HEK293T (cell line): ENCODE results near the gene USO1.
"Not testable (repeated sequence)": the region's sequence is repeated elsewhere in the genome, so short reads cannot be mapped to it uniquely, and the experiment has no call there.

ENCODE experiments used
- CTCF ChIA-PET: fragments of 350-600 bp; formaldehyde crosslinking; extraction: SDS; loops from one replicate; lab custom pipeline; 2021; ENCODE audit warnings: antibody characterized with exemption, inconsistent platforms; lab: Yijun Ruan, JAX
- POLR2A ChIA-PET: fragments of 350-600 bp; formaldehyde crosslinking; extraction: SDS; loops from one replicate; lab custom pipeline; 2020; ENCODE audit warnings: antibody characterized with exemption, inconsistent platforms; lab: Yijun Ruan, JAX
- DNase-seq: peaks from one replicate; pipeline ENCODE4 v3.0.0; 2012; ENCODE audit warnings: mixed read lengths; ENCODE audit errors: extremely low spot score
- ARNT ChIP-seq: fragments of 450-650 bp; IDR thresholded peaks from 2 replicates; pipeline ENCODE4 v1.6.1; 2017; ENCODE audit warnings: mild to moderate bottlenecking
- BHLHE40 ChIP-seq: fragments of 450-650 bp; IDR thresholded peaks from 2 replicates; pipeline ENCODE4 v1.6.1; 2016; ENCODE audit warnings: mild to moderate bottlenecking, moderate library complexity, borderline replicate concordance
- CTBP1 ChIP-seq: fragments of 450-650 bp; IDR thresholded peaks from 2 replicates; pipeline ENCODE4 v1.6.1; 2016; ENCODE audit warnings: borderline replicate concordance
- ELF4 ChIP-seq: fragments of 450-650 bp; IDR thresholded peaks from 2 replicates; pipeline ENCODE4 v1.6.1; 2017; ENCODE audit warnings: antibody characterized with exemption
- FOXA1 ChIP-seq: fragments of 450-650 bp; IDR thresholded peaks from 2 replicates; pipeline ENCODE4 v1.6.1; 2016; ENCODE audit warnings: mild to moderate bottlenecking
- FOXK2 ChIP-seq: fragments of 450-650 bp; IDR thresholded peaks from 2 replicates; pipeline ENCODE4 v1.6.1; 2016; ENCODE audit warnings: mild to moderate bottlenecking
- FOXM1 ChIP-seq: fragments of 450-650 bp; IDR thresholded peaks from 2 replicates; pipeline ENCODE4 v1.6.1; 2017; ENCODE audit warnings: mild to moderate bottlenecking, borderline replicate concordance
- HDGF ChIP-seq: fragments of 450-650 bp; IDR thresholded peaks from 2 replicates; pipeline ENCODE4 v1.6.1; 2017; ENCODE audit warnings: antibody characterized with exemption, borderline replicate concordance
- L3MBTL2 ChIP-seq: fragments of 450-650 bp; conservative IDR thresholded peaks from 2 replicates; pipeline ENCODE4 v1.6.1; 2016; ENCODE audit warnings: mild to moderate bottlenecking
- LEF1 ChIP-seq: fragments of 450-650 bp; IDR thresholded peaks from 2 replicates; pipeline ENCODE4 v1.6.1; 2017; ENCODE audit warnings: mild to moderate bottlenecking, borderline replicate concordance
- NFRKB ChIP-seq: fragments of 450-650 bp; IDR thresholded peaks from 2 replicates; pipeline ENCODE4 v1.6.1; 2016; ENCODE audit warnings: mild to moderate bottlenecking, moderate library complexity
- PKNOX1 ChIP-seq: fragments of 450-650 bp; IDR thresholded peaks from 2 replicates; pipeline ENCODE4 v1.6.1; 2016
- SP1 ChIP-seq: fragments of 450-650 bp; IDR thresholded peaks from 2 replicates; pipeline ENCODE4 v1.6.1; 2017
- SUZ12 ChIP-seq: fragments of 450-650 bp; IDR thresholded peaks from 2 replicates; pipeline ENCODE4 v1.6.1; 2016; ENCODE audit warnings: mild to moderate bottlenecking
- TARDBP ChIP-seq: fragments of 450-650 bp; IDR thresholded peaks from 2 replicates; pipeline ENCODE4 v1.6.1; 2016
- ZNF384 ChIP-seq: fragments of 450-650 bp; IDR thresholded peaks from 2 replicates; pipeline ENCODE4 v1.6.1; 2016

The USO1 gene

GRCh38 chr4:75781305-75781704, 56.9 kb downstream of the USO1 start:
- ChIA-PET POLR2A (no interaction called here), CTCF (no interaction called here)
- TF ChIP-seq PKNOX1, result no peak
- no peak for TF ChIP-seq ARNT
- no peak for DNase-seq

GRCh38 chr4:75786526-75786925, 62.1 kb downstream of the USO1 start:
- no peak for DNase-seq
- POLR2A ChIA-PET, result no interaction called here
- CTCF ChIA-PET, result interaction anchor here (0.6 kb wide), 1 partner anchor 10 kb away, joined by 4 read pairs; no protein-coding TSS in a partner anchor
- TF ChIP-seq NFRKB (no peak), FOXM1 (no peak), LEF1 (no peak), BHLHE40 (no peak)

GRCh38 chr4:75786938-75787337, 62.6 kb downstream of the USO1 start:
- no peak for DNase-seq
- ChIA-PET CTCF (interaction anchor here (0.6 kb wide), 1 partner anchor 10 kb away, joined by 4 read pairs; no protein-coding TSS in a partner anchor), POLR2A (no interaction called here)
- TF ChIP-seq HDGF (no peak), LEF1 (no peak), ZNF384 (no peak), NFRKB (no peak), FOXM1 (no peak), TARDBP (no peak)

GRCh38 chr4:75790024-75790423, 65.6 kb downstream of the USO1 start:
- TF ChIP-seq ARNT (no peak), FOXM1 (no peak), NFRKB (no peak), ZNF384 (no peak), HDGF (no peak), FOXA1 (no peak), SP1 (no peak), LEF1 (no peak), TARDBP (no peak), CTBP1 (no peak), BHLHE40 (no peak), PKNOX1 (no peak), L3MBTL2 (no peak), SUZ12 (no peak), ELF4 (no peak)
- POLR2A ChIA-PET, result no interaction called here
- CTCF ChIA-PET, result no interaction called here
- DNase-seq, result no peak

- TF ChIP-seq PKNOX1 (no peak), L3MBTL2 (no peak), FOXA1 (no peak), ZNF384 (no peak), CTBP1 (no peak), FOXM1 (no peak), SUZ12 (no peak), SP1 (no peak), BHLHE40 (no peak)
- ChIA-PET POLR2A (no interaction called here), CTCF (no interaction called here)
- DNase-seq, result no peak
Observed at GRCh38 chr4:75800972-75801371, 76.6 kb downstream of the USO1 start.

- POLR2A ChIA-PET, DNase-seq, CTCF ChIA-PET: not testable (repeated sequence)
Observed at GRCh38 chr4:75806035-75806434, 81.7 kb downstream of the USO1 start.

GRCh38 chr4:75817901-75818300, 93.5 kb downstream of the USO1 start:
- CTCF ChIA-PET, result no interaction called here
- POLR2A ChIA-PET, result no interaction called here
- TF ChIP-seq HDGF (no peak), L3MBTL2 (no peak), ARNT (no peak), SUZ12 (no peak), ZNF384 (no peak), PKNOX1 (no peak), CTBP1 (no peak), SP1 (no peak), BHLHE40 (no peak), ELF4 (no peak), TARDBP (no peak), FOXK2 (no peak), LEF1 (no peak), NFRKB (no peak), FOXM1 (no peak)
- no peak for DNase-seq
